GM23338 (cell line): ENCODE data around the gene CFAP299. TPM values are rescaled to one million over a fixed set of nuclear protein-coding genes. Genes with fewer than 3 reads are reported as not detected.

Experiments used
- ATAC-seq: fragments of 200-7000 bp; cut with Tn5 transposase; 3 replicates; pipeline ENCODE4 v1.9.1; 2020
- DNase-seq: peaks from one replicate; pipeline ENCODE4 v3.0.0-alpha.2; 2015; ENCODE audit warnings: low spot score
- H2AFZ ChIP-seq: fragments of 200-600 bp; sonication (generic); 2 replicates; pipeline ENCODE4 v1.8.0; 2016; ENCODE audit warnings: antibody characterized with exemption, mild to moderate bottlenecking, moderate library complexity
- H3F3A ChIP-seq: fragments of 200-600 bp; sonication (generic); replicated peaks from 2 replicates; pipeline ENCODE4 v1.8.0; 2017; ENCODE audit warnings: antibody characterized with exemption, mixed run types, low read depth
- H3K27ac ChIP-seq: fragments of 200-600 bp; sonication (generic); 2 replicates; pipeline ENCODE4 v1.6.1; 2016; ENCODE audit warnings: low read depth
- H3K27me3 ChIP-seq: fragments of 200-600 bp; sonication (generic); 2 replicates; pipeline ENCODE4 v1.8.0; 2016; ENCODE audit warnings: mild to moderate bottlenecking, mixed run types, moderate library complexity; ENCODE audit not compliant: insufficient read depth
- H3K36me3 ChIP-seq: fragments of 200-600 bp; sonication (generic); 2 replicates; pipeline ENCODE4 v1.8.0; 2016; ENCODE audit warnings: mild to moderate bottlenecking; ENCODE audit not compliant: insufficient read depth
- H3K4me1 ChIP-seq: fragments of 200-600 bp; sonication (generic); 2 replicates; pipeline ENCODE4 v1.8.0; 2016; ENCODE audit warnings: mild to moderate bottlenecking, moderate library complexity; ENCODE audit not compliant: insufficient read depth
- H3K4me2 ChIP-seq: fragments of 200-600 bp; sonication (generic); 2 replicates; pipeline ENCODE4 v1.7.1; 2017; ENCODE audit warnings: mixed run types
- H3K4me3 ChIP-seq: fragments of 200-600 bp; sonication (generic); 2 replicates; pipeline ENCODE4 v1.6.1; 2016; ENCODE audit warnings: mixed run types
- H3K79me2 ChIP-seq: fragments of 200-600 bp; sonication (generic); replicated peaks from 2 replicates; pipeline ENCODE4 v1.8.0; 2017; ENCODE audit warnings: mild to moderate bottlenecking; ENCODE audit not compliant: insufficient read depth
- H3K9me2 ChIP-seq: fragments of 200-600 bp; sonication (generic); 2 replicates; pipeline ENCODE4 v1.8.0; 2017; ENCODE audit not compliant: insufficient read depth
- H4K20me1 ChIP-seq: fragments of 200-600 bp; sonication (generic); replicated peaks from 2 replicates; pipeline ENCODE4 v1.8.0; 2017; ENCODE audit warnings: mild to moderate bottlenecking; ENCODE audit not compliant: insufficient read depth
- H3K27ac Mint-ChIP-seq: 2 replicates; pipeline ENCODE4 v1.8.0; 2020; ENCODE audit warnings: inconsistent platforms, mild to moderate bottlenecking, moderate library complexity, mixed read lengths
- H3K27me3 Mint-ChIP-seq: 3 replicates; pipeline ENCODE4 v1.8.0; 2022; ENCODE audit warnings: low read depth, mild to moderate bottlenecking, moderate library complexity, mixed read lengths, inconsistent platforms; ENCODE audit not compliant: insufficient read depth, poor library complexity
- H3K36me3 Mint-ChIP-seq: 3 replicates; pipeline ENCODE4 v1.8.0; 2021; ENCODE audit warnings: low read depth, mild to moderate bottlenecking, inconsistent platforms, moderate library complexity, mixed read lengths
- H3K4me1 Mint-ChIP-seq: 3 replicates; pipeline ENCODE4 v1.8.0; 2020; ENCODE audit warnings: mild to moderate bottlenecking, inconsistent platforms, mixed read lengths
- H3K4me3 Mint-ChIP-seq: 3 replicates; pipeline ENCODE4 v1.8.0; 2021; ENCODE audit warnings: moderate library complexity, mild to moderate bottlenecking, inconsistent platforms, mixed read lengths
- H3K9me3 Mint-ChIP-seq: 3 replicates; pipeline ENCODE4 v1.8.0; 2020; ENCODE audit warnings: moderate library complexity, mild to moderate bottlenecking, inconsistent platforms, mixed read lengths
- EZH2 ChIP-seq: fragments of 200-600 bp; sonication (generic); IDR thresholded peaks from one replicate; pipeline ENCODE4 v1.8.0; 2017; ENCODE audit warnings: antibody characterized with exemption, mild to moderate bottlenecking, low read depth; ENCODE audit not compliant: unreplicated experiment
- EZH2phosphoT487 ChIP-seq: fragments of 200-600 bp; sonication (generic); IDR thresholded peaks from one replicate; pipeline ENCODE4 v1.8.1; 2018; ENCODE audit warnings: antibody characterized with exemption; ENCODE audit not compliant: unreplicated experiment
- JUNB ChIP-seq: IDR thresholded peaks from one replicate; pipeline ENCODE4 v1.6.1; 2016; ENCODE audit warnings: antibody characterized with exemption; ENCODE audit not compliant: unreplicated experiment
- NANOG ChIP-seq: IDR thresholded peaks from 2 replicates; pipeline ENCODE4 v1.6.1; 2016; ENCODE audit warnings: antibody characterized with exemption, borderline replicate concordance
- POLR2AphosphoS5 ChIP-seq: IDR thresholded peaks from 2 replicates; pipeline ENCODE4 v1.6.1; 2016; ENCODE audit warnings: antibody characterized with exemption, low read depth
- STAT1 ChIP-seq: IDR thresholded peaks from one replicate; pipeline ENCODE4 v1.6.1; 2016; ENCODE audit warnings: antibody characterized with exemption; ENCODE audit not compliant: unreplicated experiment
- ZNF114 ChIP-seq: fragments of 250-450 bp; sonication (Bioruptor Pico); IDR thresholded peaks from 2 replicates; pipeline ENCODE4 v1.5.0; 2020; ENCODE audit warnings: mild to moderate bottlenecking, moderate library complexity
- long read RNA-seq: library from polyadenylated mRNA; unstranded; transcript quantifications from one replicate; pipeline ENCODE4 v2.0.0, GENCODE V29; 2020; ENCODE audit not compliant: unreplicated experiment
- polyA plus RNA-seq: library from polyadenylated mRNA; unstranded; fragments of >200 nt; fragmentation: Nextera tagmentation; extraction: Ambion mirVana; gene quantifications from 2 replicates; pipeline ENCODE4 v1.2.1, GENCODE V29; 2016
- total RNA-seq: library from RNA; depleted of rRNA; stranded (reverse); fragments of >200 nt; shearing (Covaris generic); gene quantifications from 2 replicates; pipeline ENCODE4 v1.2.3, GENCODE V29; 2014; rRNA removed
- TF ChIP-seq, protein P1 (sequence below): IDR thresholded peaks from one replicate; pipeline ENCODE4 v1.6.1; 2018; ENCODE audit warnings: antibody characterized with exemption; ENCODE audit not compliant: unreplicated experiment
- TF ChIP-seq, protein P2 (sequence below), 2 experiments: fragments of 200-600 bp in 1 of 2; sonication (generic) in 1 of 2; conservative IDR thresholded peaks; 2 replicates each; pipeline versions ENCODE4 v1.5.1 to v1.6.1; 2016 to 2017; ENCODE audit warnings: antibody characterized with exemption in 2 of 2, low read depth in 2 of 2, mild to moderate bottlenecking in 2 of 2, moderate library complexity in 1 of 2

Gene CFAP299
- total RNA-seq: not detected in 2 replicates
- polyA plus RNA-seq: not detected in 2 replicates
- long read RNA-seq: 0 reads

DNA sequence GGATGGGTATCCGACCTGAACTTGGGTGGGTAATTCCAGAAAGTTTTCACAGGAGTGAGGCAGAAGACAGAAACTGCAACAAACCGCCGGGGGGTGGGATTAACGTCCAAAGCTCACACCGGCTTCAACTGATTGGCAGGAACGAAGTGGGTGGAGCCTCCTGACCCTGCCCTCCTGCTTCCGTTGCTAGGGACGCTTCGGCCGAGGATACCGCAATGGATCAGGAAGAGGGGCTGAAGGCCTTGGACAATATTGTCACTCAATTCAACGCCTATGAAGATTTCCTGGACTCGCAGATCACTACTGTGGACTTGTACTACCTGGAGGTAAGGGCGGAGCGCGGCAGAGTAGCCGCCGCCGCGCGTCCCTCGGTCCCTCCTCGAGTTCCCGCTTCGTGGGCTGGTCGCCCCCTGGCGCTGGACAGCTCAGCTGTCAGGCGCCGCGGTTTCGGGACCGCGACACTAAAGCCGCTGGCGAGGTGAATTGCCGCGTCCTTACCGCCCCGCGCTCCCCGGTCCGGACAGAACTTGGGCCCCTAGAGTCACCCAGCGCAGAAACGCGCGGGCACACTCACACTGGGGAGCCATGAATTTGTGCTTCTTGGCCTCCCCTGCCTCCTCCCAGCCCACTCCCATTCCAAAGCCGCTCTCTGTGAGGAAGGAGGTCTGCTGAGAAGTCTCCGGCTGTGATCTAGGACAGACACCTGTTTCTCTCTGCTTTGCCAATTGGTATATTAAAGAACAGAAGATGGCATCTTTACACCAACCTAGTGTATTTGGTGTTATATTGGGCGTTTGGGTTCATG lies at the start of gene CFAP299:
Gene CFAP299, plus strand, starts transcription at position 177 of the 805 bp plus-strand sequence.
- no peak within 1 kb of the TSS for H3K27ac ChIP-seq
- 0 out of 2 replicates have a peak, but pooled peaks cover 2% of the 10 kb centered on the region for H4K20me1 ChIP-seq
- peak within 1 kb of the TSS; percentile 67 for H2AFZ ChIP-seq
- DNase-seq (peak; percentile 96), ATAC-seq (peak; percentile 92)
- Mint-ChIP-seq H3K27ac (no peak within 1 kb of the TSS), H3K36me3 (no peaks in the 10 kb centered on the region), H3K9me3 (no peaks in the 10 kb centered on the region), H3K27me3 (peaks cover 12% of the 10 kb centered on the region), H3K4me3 (peak within 1 kb of the TSS; percentile 86), H3K4me1 (peaks cover 2% of the 10 kb centered on the region; the same call in 1 of the 3 replicates)
- H3K79me2 ChIP-seq: no peaks in the 10 kb centered on the region
- H3K4me1 ChIP-seq: peaks cover 5% of the 10 kb centered on the region
- no peaks in the 10 kb centered on the region for H3F3A ChIP-seq
- H3K4me3 ChIP-seq: peak within 1 kb of the TSS; percentile 78
- no peaks in the 10 kb centered on the region for H3K36me3 ChIP-seq
- TF ChIP-seq STAT1 (no peak), EZH2phosphoT487 (no peak), JUNB (no peak), EZH2 (peak; percentile 65)
- TF ChIP-seq, protein P1, sequence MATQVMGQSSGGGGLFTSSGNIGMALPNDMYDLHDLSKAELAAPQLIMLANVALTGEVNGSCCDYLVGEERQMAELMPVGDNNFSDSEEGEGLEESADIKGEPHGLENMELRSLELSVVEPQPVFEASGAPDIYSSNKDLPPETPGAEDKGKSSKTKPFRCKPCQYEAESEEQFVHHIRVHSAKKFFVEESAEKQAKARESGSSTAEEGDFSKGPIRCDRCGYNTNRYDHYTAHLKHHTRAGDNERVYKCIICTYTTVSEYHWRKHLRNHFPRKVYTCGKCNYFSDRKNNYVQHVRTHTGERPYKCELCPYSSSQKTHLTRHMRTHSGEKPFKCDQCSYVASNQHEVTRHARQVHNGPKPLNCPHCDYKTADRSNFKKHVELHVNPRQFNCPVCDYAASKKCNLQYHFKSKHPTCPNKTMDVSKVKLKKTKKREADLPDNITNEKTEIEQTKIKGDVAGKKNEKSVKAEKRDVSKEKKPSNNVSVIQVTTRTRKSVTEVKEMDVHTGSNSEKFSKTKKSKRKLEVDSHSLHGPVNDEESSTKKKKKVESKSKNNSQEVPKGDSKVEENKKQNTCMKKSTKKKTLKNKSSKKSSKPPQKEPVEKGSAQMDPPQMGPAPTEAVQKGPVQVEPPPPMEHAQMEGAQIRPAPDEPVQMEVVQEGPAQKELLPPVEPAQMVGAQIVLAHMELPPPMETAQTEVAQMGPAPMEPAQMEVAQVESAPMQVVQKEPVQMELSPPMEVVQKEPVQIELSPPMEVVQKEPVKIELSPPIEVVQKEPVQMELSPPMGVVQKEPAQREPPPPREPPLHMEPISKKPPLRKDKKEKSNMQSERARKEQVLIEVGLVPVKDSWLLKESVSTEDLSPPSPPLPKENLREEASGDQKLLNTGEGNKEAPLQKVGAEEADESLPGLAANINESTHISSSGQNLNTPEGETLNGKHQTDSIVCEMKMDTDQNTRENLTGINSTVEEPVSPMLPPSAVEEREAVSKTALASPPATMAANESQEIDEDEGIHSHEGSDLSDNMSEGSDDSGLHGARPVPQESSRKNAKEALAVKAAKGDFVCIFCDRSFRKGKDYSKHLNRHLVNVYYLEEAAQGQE: peak; percentile 51
- TF ChIP-seq, protein P2, sequence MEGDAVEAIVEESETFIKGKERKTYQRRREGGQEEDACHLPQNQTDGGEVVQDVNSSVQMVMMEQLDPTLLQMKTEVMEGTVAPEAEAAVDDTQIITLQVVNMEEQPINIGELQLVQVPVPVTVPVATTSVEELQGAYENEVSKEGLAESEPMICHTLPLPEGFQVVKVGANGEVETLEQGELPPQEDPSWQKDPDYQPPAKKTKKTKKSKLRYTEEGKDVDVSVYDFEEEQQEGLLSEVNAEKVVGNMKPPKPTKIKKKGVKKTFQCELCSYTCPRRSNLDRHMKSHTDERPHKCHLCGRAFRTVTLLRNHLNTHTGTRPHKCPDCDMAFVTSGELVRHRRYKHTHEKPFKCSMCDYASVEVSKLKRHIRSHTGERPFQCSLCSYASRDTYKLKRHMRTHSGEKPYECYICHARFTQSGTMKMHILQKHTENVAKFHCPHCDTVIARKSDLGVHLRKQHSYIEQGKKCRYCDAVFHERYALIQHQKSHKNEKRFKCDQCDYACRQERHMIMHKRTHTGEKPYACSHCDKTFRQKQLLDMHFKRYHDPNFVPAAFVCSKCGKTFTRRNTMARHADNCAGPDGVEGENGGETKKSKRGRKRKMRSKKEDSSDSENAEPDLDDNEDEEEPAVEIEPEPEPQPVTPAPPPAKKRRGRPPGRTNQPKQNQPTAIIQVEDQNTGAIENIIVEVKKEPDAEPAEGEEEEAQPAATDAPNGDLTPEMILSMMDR (conservative IDR thresholded peaks at IDR 0.05; ENCODE audit: low read depth in 2 of 2): peak; percentile 55 to 62
- peak within 1 kb of the TSS; percentile 87 for H3K4me2 ChIP-seq
- no peaks in the 10 kb centered on the region for H3K9me2 ChIP-seq
- H3K27me3 ChIP-seq: peaks cover 15% of the 10 kb centered on the region

DNA sequence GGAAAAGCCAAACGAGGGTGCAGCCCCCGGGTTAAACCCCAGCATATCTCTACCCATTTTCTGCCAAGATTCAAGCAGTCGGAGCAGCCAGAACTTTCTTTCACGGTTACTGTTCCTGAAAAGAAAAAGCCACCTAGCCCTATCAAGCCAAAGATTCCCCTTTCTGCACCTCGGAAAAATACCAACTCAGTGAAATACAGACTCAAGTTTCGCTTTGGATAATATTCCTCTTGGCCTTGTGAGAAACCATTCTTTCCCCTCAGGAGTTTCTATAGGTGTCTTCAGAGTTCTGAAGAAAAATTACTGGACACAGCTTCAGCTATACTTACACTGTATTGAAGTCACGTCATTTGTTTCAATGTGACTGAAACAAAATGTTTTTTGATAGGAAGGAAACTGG lies 49.1 kb upstream of the CFAP299 start:
- Histone ChIP-seq H4K20me1 (no peaks in the 10 kb centered on the region), H3K27me3 (no peaks in the 10 kb centered on the region), H3F3A (no peaks in the 10 kb centered on the region), H3K36me3 (no peaks in the 10 kb centered on the region), H3K4me1 (no peaks in the 10 kb centered on the region), H3K27ac (no peak overlapping the region), H3K9me2 (no peaks in the 10 kb centered on the region), H2AFZ (peak overlapping the region; percentile 49; the same call in 1 of the 2 replicates), H3K4me3 (no peak overlapping the region), H3K79me2 (no peaks in the 10 kb centered on the region), H3K4me2 (no peak overlapping the region)
- TF ChIP-seq, protein P1: no peak
- TF ChIP-seq JUNB (no peak), ZNF114 (CRISPR knock-in tag) (no peak), POLR2AphosphoS5 (no peak), NANOG (no peak), EZH2 (no peak), EZH2phosphoT487 (no peak)
- TF ChIP-seq, protein P2 (conservative IDR thresholded peaks at IDR 0.05; ENCODE audit: low read depth in 2 of 2): no peak
- Mint-ChIP-seq H3K27me3 (peaks cover 4% of the 10 kb centered on the region), H3K9me3 (no peaks in the 10 kb centered on the region; the same call in 2 of the 3 replicates), H3K4me3 (no peak overlapping the region), H3K36me3 (no peaks in the 10 kb centered on the region), H3K4me1 (no peaks in the 10 kb centered on the region), H3K27ac (no peak overlapping the region)
- no peak for DNase-seq
- no peak for ATAC-seq
